Measurements from ENCODE around the gene RASSF8.

- TF ChIP-seq CTCF (IDR thresholded peaks at IDR 0.05; ENCODE audit: insufficient read depth, low read depth, low read length) (no peak), EZH2 (IDR thresholded peaks at IDR 0.05; ENCODE audit: insufficient read depth, low read length) (no peak)
These were observed 88.4 kb downstream of the RASSF8 start for GRCh38 chr12:26046906-26047305.
